H9 (cell line): ENCODE measurements around the gene SYNJ1. TPM values are rescaled to one million over a fixed set of nuclear protein-coding genes. Genes with fewer than 3 reads are reported as not detected.
"Not testable (repeated sequence)": the region's sequence is repeated elsewhere in the genome, so short reads cannot be mapped to it uniquely, and the experiment has no call there.

Experiments used
- DNase-seq: peaks from one replicate; pipeline ENCODE4 v3.0.0-alpha.2; 2017
- H2AFZ ChIP-seq: one replicate; pipeline ENCODE4 v1.6.1; 2013; ENCODE audit warnings: mild to moderate bottlenecking, low read length, control low read depth, moderate library complexity
- H2AK5ac ChIP-seq: 2 replicates; pipeline ENCODE4 v1.6.1; 2013; ENCODE audit warnings: low read length, control low read depth, mixed read lengths; ENCODE audit not compliant: insufficient read length
- H2BK120ac ChIP-seq: one replicate; pipeline ENCODE4 v1.6.1; 2013; ENCODE audit warnings: low read depth, mild to moderate bottlenecking, low read length, control low read depth, inconsistent platforms; ENCODE audit not compliant: poor library complexity, severe bottlenecking
- H2BK12ac ChIP-seq: 2 replicates; pipeline ENCODE4 v1.6.1; 2013; ENCODE audit warnings: low read length, control low read depth, mixed read lengths, low read depth; ENCODE audit not compliant: insufficient read length
- H2BK15ac ChIP-seq: 2 replicates; pipeline ENCODE4 v1.6.1; 2013; ENCODE audit warnings: low read depth, low read length, control low read depth
- H2BK20ac ChIP-seq: one replicate; pipeline ENCODE4 v1.6.1; 2013; ENCODE audit warnings: low read depth, mild to moderate bottlenecking, low read length, control low read depth, inconsistent platforms; ENCODE audit not compliant: poor library complexity, severe bottlenecking
- H2BK5ac ChIP-seq: 2 replicates; pipeline ENCODE4 v1.6.1; 2013; ENCODE audit warnings: low read length, control low read depth, mixed read lengths; ENCODE audit not compliant: insufficient read length
- H3K14ac ChIP-seq: 2 replicates; pipeline ENCODE4 v1.6.1; 2013; ENCODE audit warnings: low read length, control low read depth; ENCODE audit not compliant: insufficient read depth
- H3K18ac ChIP-seq: 2 replicates; pipeline ENCODE4 v1.6.1; 2013; ENCODE audit warnings: low read depth, mild to moderate bottlenecking, mixed read lengths, low read length, control low read depth; ENCODE audit not compliant: insufficient read length
- H3K23ac ChIP-seq: 2 replicates; pipeline ENCODE4 v1.6.1; 2013; ENCODE audit warnings: low read length, control low read depth, mixed read lengths, low read depth; ENCODE audit not compliant: insufficient read length
- H3K23me2 ChIP-seq: 2 replicates; pipeline ENCODE4 v1.6.1; 2013; ENCODE audit warnings: low read depth, mild to moderate bottlenecking, mixed read lengths, low read length, control low read depth; ENCODE audit not compliant: insufficient read length, poor library complexity, severe bottlenecking
- H3K27ac ChIP-seq: 2 replicates; pipeline ENCODE4 v1.5.1; 2013; ENCODE audit warnings: low read length, control low read depth, mixed read lengths, low read depth; ENCODE audit not compliant: insufficient read length
- H3K27me3 ChIP-seq: 2 replicates; pipeline ENCODE4 v1.6.1; 2013; ENCODE audit warnings: low read length, control low read depth, inconsistent platforms; ENCODE audit not compliant: insufficient read depth
- H3K4ac ChIP-seq: 2 replicates; pipeline ENCODE4 v1.6.1; 2013; ENCODE audit warnings: low read depth, mild to moderate bottlenecking, control low read depth, inconsistent platforms, low read length, moderate library complexity
- H3K4me1 ChIP-seq: 2 replicates; pipeline ENCODE4 v1.6.1; 2013; ENCODE audit warnings: low read length, control low read depth, inconsistent platforms; ENCODE audit not compliant: insufficient read depth
- H3K4me2 ChIP-seq: 2 replicates; pipeline ENCODE4 v1.6.1; 2013; ENCODE audit warnings: low read length, control low read depth, mixed read lengths; ENCODE audit not compliant: insufficient read length, insufficient read depth
- H3K56ac ChIP-seq: 2 replicates; pipeline ENCODE4 v1.6.1; 2013; ENCODE audit warnings: low read depth, mild to moderate bottlenecking, mixed read lengths, low read length, control low read depth; ENCODE audit not compliant: insufficient read length
- H3K79me1 ChIP-seq: 2 replicates; pipeline ENCODE4 v1.6.1; 2013; ENCODE audit warnings: low read depth, mild to moderate bottlenecking, moderate library complexity, low read length, control low read depth, inconsistent platforms; ENCODE audit not compliant: insufficient read depth, poor library complexity, severe bottlenecking
- H3K79me2 ChIP-seq: 2 replicates; pipeline ENCODE4 v1.6.1; 2013; ENCODE audit warnings: low read length, control low read depth, inconsistent platforms; ENCODE audit not compliant: insufficient read depth
- H3K9ac ChIP-seq: 2 replicates; pipeline ENCODE4 v1.6.1; 2013; ENCODE audit warnings: low read length, control low read depth, mixed read lengths; ENCODE audit not compliant: insufficient read length; ENCODE audit errors: extremely low read depth
- H3K9me3 ChIP-seq: one replicate; pipeline ENCODE4 v1.6.1; 2013; ENCODE audit warnings: low read depth, low read length, inconsistent platforms; ENCODE audit not compliant: control insufficient read depth
- H3T11ph ChIP-seq: one replicate; pipeline ENCODE4 v1.6.1; 2013; ENCODE audit warnings: mild to moderate bottlenecking, low read length, control low read depth, inconsistent platforms
- H4K20me1 ChIP-seq: one replicate; pipeline ENCODE4 v1.6.1; 2013; ENCODE audit not compliant: control insufficient read depth, insufficient read length, insufficient read depth
- H4K5ac ChIP-seq: 2 replicates; pipeline ENCODE4 v1.6.1; 2013; ENCODE audit warnings: low read depth, mild to moderate bottlenecking, mixed read lengths, low read length, control low read depth; ENCODE audit not compliant: insufficient read length
- H4K8ac ChIP-seq: replicated peaks from 2 replicates; pipeline ENCODE4 v1.6.1; 2013; ENCODE audit warnings: low read length, control low read depth, mixed read lengths, low read depth; ENCODE audit not compliant: insufficient read length
- H4K91ac ChIP-seq: 2 replicates; pipeline ENCODE4 v1.6.1; 2013; ENCODE audit warnings: low read depth, mild to moderate bottlenecking, moderate library complexity, mixed read lengths, low read length, control low read depth; ENCODE audit not compliant: insufficient read length
- H3K27ac Mint-ChIP-seq, 3 experiments: 2 replicates in 2 of 3; 3 replicates in 1 of 3; pipeline ENCODE4 v1.8.0; 2020 to 2021; ENCODE audit warnings: mixed read lengths in 3 of 3, mild to moderate bottlenecking in 1 of 3, moderate library complexity in 1 of 3
- H3K27me3 Mint-ChIP-seq: 2 replicates; pipeline ENCODE4 v1.8.0; 2021; ENCODE audit warnings: low read depth, mild to moderate bottlenecking, moderate library complexity, mixed read lengths
- H3K36me3 Mint-ChIP-seq, 3 experiments: 2 replicates in 2 of 3; 3 replicates in 1 of 3; pipeline ENCODE4 v1.8.0; 2020 to 2021; ENCODE audit warnings: low read depth in 3 of 3, mixed read lengths in 3 of 3; ENCODE audit not compliant: insufficient read depth in 1 of 3
- H3K4me1 Mint-ChIP-seq, 2 experiments: 2 replicates each; pipeline ENCODE4 v1.8.0; 2020; ENCODE audit warnings: mixed read lengths in 2 of 2
- H3K4me3 Mint-ChIP-seq, 2 experiments: 2 replicates in 1 of 2; 3 replicates in 1 of 2; pipeline ENCODE4 v1.8.0; 2020 to 2021; ENCODE audit warnings: mild to moderate bottlenecking in 2 of 2, mixed read lengths in 2 of 2, moderate library complexity in 1 of 2
- H3K9me3 Mint-ChIP-seq, 2 experiments: 2 replicates in 1 of 2; 3 replicates in 1 of 2; pipeline ENCODE4 v1.8.0; 2020; ENCODE audit warnings: mild to moderate bottlenecking in 2 of 2, mixed read lengths in 2 of 2, moderate library complexity in 1 of 2
- WGBS: extraction: QIAGEN DNeasy Blood & Tissue Kit; methylation state at CpG from one replicate; pipeline ENCODE4 v1.1.7; 2013; ENCODE audit warnings: missing lambda C conversion rate, low lambda C conversion rate, mixed read lengths; ENCODE audit not compliant: insufficient read length; ENCODE audit errors: extremely low coverage; 5-methylcytosine and 5-hydroxymethylcytosine counted together
- total RNA-seq: library from RNA; stranded (reverse); gene quantifications from 2 replicates; pipeline ENCODE4 v1.2.1, GENCODE V29; 2021
- TF ChIP-seq, protein P1 (sequence below): fragments of 200-600 bp; sonication (generic); conservative IDR thresholded peaks from 3 replicates; pipeline ENCODE4 v1.8.0; 2021; ENCODE audit warnings: antibody characterized with exemption, mild to moderate bottlenecking

Gene SYNJ1
- total RNA-seq, 1 experiment from 2014 or later: 7.1 TPM

DNA sequence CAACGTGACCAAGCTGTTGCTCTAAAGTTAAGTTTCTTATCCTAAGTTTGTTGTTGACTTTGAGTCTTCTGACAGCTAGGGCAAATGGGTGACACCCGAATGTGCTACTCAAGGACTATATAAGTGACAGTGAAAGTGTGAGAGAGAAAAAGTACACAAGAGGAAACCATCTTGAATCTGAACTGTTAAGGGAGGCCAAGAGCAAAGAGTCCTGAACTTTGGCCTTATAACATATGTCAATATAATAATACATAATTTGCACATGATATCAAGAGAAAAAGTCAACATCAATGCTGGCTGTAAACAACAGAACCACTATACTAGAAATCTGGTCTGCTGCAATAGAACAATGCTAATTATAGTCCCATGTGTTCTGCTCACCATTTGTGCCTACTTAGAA lies 29.5 kb downstream of the SYNJ1 start:
- no peak for DNase-seq
- no peak overlapping the region for H4K8ac ChIP-seq

GRCh38 chr21:32695482-32695881 lies 32.3 kb downstream of the SYNJ1 start:
- not testable (repeated sequence) for H4K20me1 ChIP-seq, H3K4me1 Mint-ChIP-seq, H3K4me1 ChIP-seq, H3K56ac ChIP-seq, H3K27ac Mint-ChIP-seq, H2BK12ac ChIP-seq, H2BK5ac ChIP-seq, H3K23me2 ChIP-seq, H3K36me3 Mint-ChIP-seq, DNase-seq, H3K27ac ChIP-seq, H4K8ac ChIP-seq, H2BK120ac ChIP-seq, H3K4me2 ChIP-seq, H3K9me3 Mint-ChIP-seq, H4K91ac ChIP-seq, H3T11ph ChIP-seq, H3K23ac ChIP-seq, H4K5ac ChIP-seq, H3K4ac ChIP-seq, H3K9me3 ChIP-seq, H3K27me3 ChIP-seq, H2BK20ac ChIP-seq, H3K27me3 Mint-ChIP-seq, H3K9ac ChIP-seq, H3K14ac ChIP-seq, H2BK15ac ChIP-seq, H2AFZ ChIP-seq, H2AK5ac ChIP-seq, H3K18ac ChIP-seq, H3K4me3 Mint-ChIP-seq, H3K79me2 ChIP-seq, H3K79me1 ChIP-seq
- no CpG with 5 or more reads among the region's 7 CpGs for WGBS

More for the DNA sequence above, 29.5 kb downstream of the SYNJ1 start:
- no peak overlapping the region for H3K14ac ChIP-seq
- H2BK5ac ChIP-seq: no peak overlapping the region
- no peak overlapping the region for H3K23ac ChIP-seq
- H4K5ac ChIP-seq: no peak overlapping the region
- no peak overlapping the region for H2BK120ac ChIP-seq
- no peak overlapping the region for H3K4me2 ChIP-seq
- H3K56ac ChIP-seq: no peak overlapping the region
- H3K18ac ChIP-seq: no peak overlapping the region
- no peak overlapping the region for H3K27ac ChIP-seq
- no peak overlapping the region for H2AK5ac ChIP-seq
- TF ChIP-seq, protein P1, sequence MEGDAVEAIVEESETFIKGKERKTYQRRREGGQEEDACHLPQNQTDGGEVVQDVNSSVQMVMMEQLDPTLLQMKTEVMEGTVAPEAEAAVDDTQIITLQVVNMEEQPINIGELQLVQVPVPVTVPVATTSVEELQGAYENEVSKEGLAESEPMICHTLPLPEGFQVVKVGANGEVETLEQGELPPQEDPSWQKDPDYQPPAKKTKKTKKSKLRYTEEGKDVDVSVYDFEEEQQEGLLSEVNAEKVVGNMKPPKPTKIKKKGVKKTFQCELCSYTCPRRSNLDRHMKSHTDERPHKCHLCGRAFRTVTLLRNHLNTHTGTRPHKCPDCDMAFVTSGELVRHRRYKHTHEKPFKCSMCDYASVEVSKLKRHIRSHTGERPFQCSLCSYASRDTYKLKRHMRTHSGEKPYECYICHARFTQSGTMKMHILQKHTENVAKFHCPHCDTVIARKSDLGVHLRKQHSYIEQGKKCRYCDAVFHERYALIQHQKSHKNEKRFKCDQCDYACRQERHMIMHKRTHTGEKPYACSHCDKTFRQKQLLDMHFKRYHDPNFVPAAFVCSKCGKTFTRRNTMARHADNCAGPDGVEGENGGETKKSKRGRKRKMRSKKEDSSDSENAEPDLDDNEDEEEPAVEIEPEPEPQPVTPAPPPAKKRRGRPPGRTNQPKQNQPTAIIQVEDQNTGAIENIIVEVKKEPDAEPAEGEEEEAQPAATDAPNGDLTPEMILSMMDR: no peak
- no peaks in the 10 kb centered on the region for H3K79me1 ChIP-seq
- H3K23me2 ChIP-seq: no peaks in the 10 kb centered on the region
- H2AFZ ChIP-seq: no peak overlapping the region
- H3K4me3 Mint-ChIP-seq: no peak overlapping the region
- no CpG with 5 or more reads among the region's 2 CpGs for WGBS
- H3K4me1 ChIP-seq: no peaks in the 10 kb centered on the region
- H3K9me3 ChIP-seq: no peaks in the 10 kb centered on the region
- H2BK12ac ChIP-seq: no peak overlapping the region
- no peak overlapping the region for H4K91ac ChIP-seq
- H2BK15ac ChIP-seq: no peak overlapping the region
- H4K20me1 ChIP-seq: no peaks in the 10 kb centered on the region
- no peaks in the 10 kb centered on the region for H3K36me3 Mint-ChIP-seq
- no peak overlapping the region for H2BK20ac ChIP-seq
- no peak overlapping the region for H3K9ac ChIP-seq
- H3K4me1 Mint-ChIP-seq: peaks cover 9 to 11% of the 10 kb centered on the region in 2 experiments
- no peaks in the 10 kb centered on the region for H3K79me2 ChIP-seq
- no peaks in the 10 kb centered on the region for H3K27me3 Mint-ChIP-seq
- H3K27ac Mint-ChIP-seq: peak overlapping the region in 1 of 3 experiments; percentile 54; a peak in 1 of 7 replicates
- H3K27me3 ChIP-seq: no peaks in the 10 kb centered on the region
- H3K9me3 Mint-ChIP-seq: no peaks in the 10 kb centered on the region
- no peak overlapping the region for H3T11ph ChIP-seq
- H3K4ac ChIP-seq: no peak overlapping the region
